ENCODE results near the gene B4GALT2.

GRCh38 chr1:43949678-43950077 lies 29.3 kb upstream of the B4GALT2 start:
- TF ChIP-seq CTCF (IDR thresholded peaks at IDR 0.05): no peak
- TF ChIP-seq EZH2 (IDR thresholded peaks at IDR 0.05): no peak
- no peak for TF ChIP-seq EZH2phosphoT487 (IDR thresholded peaks at IDR 0.05)
